ENCODE data around the gene LMOD2.

The LMOD2 gene, protein sequence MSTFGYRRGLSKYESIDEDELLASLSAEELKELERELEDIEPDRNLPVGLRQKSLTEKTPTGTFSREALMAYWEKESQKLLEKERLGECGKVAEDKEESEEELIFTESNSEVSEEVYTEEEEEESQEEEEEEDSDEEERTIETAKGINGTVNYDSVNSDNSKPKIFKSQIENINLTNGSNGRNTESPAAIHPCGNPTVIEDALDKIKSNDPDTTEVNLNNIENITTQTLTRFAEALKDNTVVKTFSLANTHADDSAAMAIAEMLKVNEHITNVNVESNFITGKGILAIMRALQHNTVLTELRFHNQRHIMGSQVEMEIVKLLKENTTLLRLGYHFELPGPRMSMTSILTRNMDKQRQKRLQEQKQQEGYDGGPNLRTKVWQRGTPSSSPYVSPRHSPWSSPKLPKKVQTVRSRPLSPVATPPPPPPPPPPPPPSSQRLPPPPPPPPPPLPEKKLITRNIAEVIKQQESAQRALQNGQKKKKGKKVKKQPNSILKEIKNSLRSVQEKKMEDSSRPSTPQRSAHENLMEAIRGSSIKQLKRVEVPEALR

DNA sequence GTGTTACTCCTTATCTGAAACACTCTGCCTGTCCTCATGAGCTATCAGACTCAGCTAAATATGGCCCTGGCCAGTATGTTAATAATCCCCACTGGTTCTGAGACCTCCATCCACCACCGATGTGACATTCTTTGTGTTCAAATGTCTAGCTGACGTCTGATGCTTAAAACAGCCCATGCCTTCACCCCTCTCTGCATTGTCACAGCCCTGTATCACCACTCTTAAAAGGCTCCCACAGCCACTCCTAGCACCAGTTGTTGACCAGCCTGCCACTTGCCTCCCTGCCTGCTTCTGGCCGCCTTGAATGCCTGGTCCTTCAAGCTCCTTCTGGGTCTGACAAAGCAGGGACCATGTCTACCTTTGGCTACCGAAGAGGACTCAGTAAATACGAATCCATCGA is at the start of gene LMOD2:
Gene LMOD2, plus strand, starts transcription at position 253 of the 400 bp plus-strand sequence. Its CDS starts 98 bp downstream, at position 351.
- no peaks in the 10 kb centered on the region for H3K9me3 Mint-ChIP-seq
- H3K4me3 Mint-ChIP-seq = no peak within 1 kb of the TSS
- H3K4me1 Mint-ChIP-seq (ENCODE audit: low read depth) = no peaks in the 10 kb centered on the region
- no peaks in the 10 kb centered on the region for H3K27me3 Mint-ChIP-seq (ENCODE audit: low read depth)
- no peaks in the 10 kb centered on the region for H3K36me3 Mint-ChIP-seq (ENCODE audit: low read depth)
- no peak within 1 kb of the TSS for H3K27ac Mint-ChIP-seq

DNA sequence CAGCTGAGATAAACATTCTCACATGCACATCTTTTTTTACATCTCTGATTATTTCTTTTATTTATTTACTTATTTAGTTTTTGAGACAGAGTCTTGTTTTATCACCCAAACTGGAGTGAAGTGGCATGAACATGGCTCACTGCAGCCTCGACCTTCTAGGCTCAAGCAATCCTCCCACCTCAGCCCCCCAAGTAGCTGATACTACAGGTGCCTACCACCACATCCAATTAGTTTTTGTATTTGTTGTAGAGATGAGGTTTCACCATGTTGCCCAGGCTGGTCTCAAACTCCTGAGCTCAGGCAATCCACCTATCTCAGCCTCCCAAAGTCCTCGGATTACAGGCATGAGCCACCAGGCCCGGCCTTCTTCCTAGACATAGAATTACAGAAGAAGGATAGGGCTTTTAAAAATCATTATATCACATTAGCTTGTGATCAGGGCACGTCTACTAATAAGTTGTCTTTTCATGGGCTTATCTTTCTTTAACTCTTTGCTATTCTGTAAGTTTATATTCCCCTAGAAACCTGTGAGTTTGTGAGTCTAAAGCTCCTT is 48.2 kb upstream of the LMOD2 start:
- no peaks in the 10 kb centered on the region for H3K36me3 Mint-ChIP-seq (ENCODE audit: low read depth)
- peaks cover 4% of the 10 kb centered on the region for H3K27me3 Mint-ChIP-seq (ENCODE audit: low read depth)
- no peaks in the 10 kb centered on the region for H3K9me3 Mint-ChIP-seq
- H3K4me1 Mint-ChIP-seq (ENCODE audit: low read depth) = no peaks in the 10 kb centered on the region
- no peak overlapping the region for H3K27ac Mint-ChIP-seq
- no peak overlapping the region for H3K4me3 Mint-ChIP-seq

DNA sequence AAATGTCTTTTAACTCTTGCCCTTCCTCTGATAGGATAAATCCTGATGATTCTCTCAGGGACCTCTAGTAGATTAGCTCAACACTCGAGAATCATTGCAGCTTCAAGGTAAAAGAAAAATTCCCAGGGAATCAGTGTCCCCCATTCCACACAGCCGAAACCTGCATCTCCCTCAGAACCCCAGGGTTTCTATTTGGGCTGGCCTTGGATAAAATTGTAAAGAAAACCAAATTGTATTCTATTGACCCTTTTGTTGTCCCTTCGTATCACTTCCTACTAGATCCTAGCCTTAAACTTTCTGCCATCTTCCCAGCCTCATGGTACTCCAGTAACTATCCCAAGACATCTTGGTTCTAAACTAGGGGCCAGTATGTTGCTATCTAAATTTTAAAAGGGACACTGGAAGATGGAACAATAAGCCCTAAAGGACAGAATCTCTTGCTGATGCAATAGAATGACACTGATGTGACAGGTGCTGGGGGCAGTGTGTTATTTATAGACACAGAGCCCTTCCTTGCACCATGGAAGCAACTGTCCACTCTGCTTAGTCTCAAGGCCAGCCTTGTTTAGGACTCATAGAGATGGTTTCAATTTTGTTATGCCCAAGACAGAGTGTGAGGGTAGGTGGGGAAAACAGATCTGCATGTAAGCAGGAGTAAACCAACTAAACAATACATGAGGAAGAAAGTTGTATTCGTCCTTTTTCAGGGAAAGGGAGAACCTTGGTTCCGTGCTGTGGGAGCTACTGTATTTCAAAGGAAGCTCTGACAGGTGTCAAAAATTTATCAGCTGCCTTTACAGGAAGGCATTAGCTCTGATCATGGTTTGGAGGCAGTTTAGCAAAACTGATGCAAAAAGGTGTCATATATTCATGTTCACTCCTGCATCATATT is 46.4 kb upstream of the LMOD2 start:
- H3K36me3 Mint-ChIP-seq (ENCODE audit: low read depth) = no peaks in the 10 kb centered on the region
- no peaks in the 10 kb centered on the region for H3K9me3 Mint-ChIP-seq
- no peaks in the 10 kb centered on the region for H3K27me3 Mint-ChIP-seq (ENCODE audit: low read depth)
- H3K4me1 Mint-ChIP-seq (ENCODE audit: low read depth) = no peaks in the 10 kb centered on the region
- no peak overlapping the region for H3K4me3 Mint-ChIP-seq
- no peak overlapping the region for H3K27ac Mint-ChIP-seq

DNA sequence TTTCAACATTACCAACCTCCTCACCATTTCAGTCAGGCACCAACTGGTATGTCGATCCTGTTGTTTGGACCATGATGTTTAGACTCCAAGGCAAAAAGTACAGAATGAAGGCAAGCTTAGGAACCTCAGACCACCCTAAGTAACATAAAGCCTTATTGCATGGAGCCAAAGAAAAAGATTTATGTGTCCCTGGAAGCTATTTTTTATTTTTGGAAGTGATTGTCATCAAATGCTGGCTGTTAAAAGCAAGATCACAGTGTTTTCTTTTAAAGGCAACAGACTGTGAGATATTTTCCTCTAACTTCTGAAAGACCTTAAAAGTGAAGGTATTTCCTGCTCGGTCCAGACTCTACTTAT is 45.8 kb upstream of the LMOD2 start:
- no peaks in the 10 kb centered on the region for H3K4me1 Mint-ChIP-seq (ENCODE audit: low read depth)
- H3K27me3 Mint-ChIP-seq (ENCODE audit: low read depth) = no peaks in the 10 kb centered on the region
- no peak overlapping the region for H3K4me3 Mint-ChIP-seq
- no peaks in the 10 kb centered on the region for H3K36me3 Mint-ChIP-seq (ENCODE audit: low read depth)
- no peaks in the 10 kb centered on the region for H3K9me3 Mint-ChIP-seq
- H3K27ac Mint-ChIP-seq = no peak overlapping the region

DNA sequence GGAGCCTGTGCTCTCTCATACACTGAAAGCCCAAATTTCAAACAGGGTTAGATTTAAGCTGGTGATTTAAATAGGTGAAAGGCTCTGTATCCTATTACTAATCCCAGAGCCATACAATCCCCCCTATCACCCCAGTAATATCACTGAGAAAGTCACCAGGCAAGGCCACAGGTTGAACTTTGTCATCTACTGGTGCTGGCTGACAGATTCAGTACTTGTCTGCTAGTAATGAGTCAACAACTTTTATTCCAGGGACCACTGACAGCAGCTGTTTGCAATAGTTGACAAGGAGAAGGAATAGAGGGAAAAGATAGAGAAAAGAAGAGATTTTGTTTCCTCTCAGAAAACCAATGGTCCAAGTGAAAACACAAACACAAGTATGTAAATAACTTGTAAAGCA is 43.6 kb upstream of the LMOD2 start:
- Mint-ChIP-seq H3K4me3 (no peak overlapping the region), H3K4me1 (ENCODE audit: low read depth) (no peaks in the 10 kb centered on the region), H3K27ac (no peak overlapping the region), H3K9me3 (no peaks in the 10 kb centered on the region), H3K27me3 (ENCODE audit: low read depth) (no peaks in the 10 kb centered on the region), H3K36me3 (ENCODE audit: low read depth) (no peaks in the 10 kb centered on the region)

DNA sequence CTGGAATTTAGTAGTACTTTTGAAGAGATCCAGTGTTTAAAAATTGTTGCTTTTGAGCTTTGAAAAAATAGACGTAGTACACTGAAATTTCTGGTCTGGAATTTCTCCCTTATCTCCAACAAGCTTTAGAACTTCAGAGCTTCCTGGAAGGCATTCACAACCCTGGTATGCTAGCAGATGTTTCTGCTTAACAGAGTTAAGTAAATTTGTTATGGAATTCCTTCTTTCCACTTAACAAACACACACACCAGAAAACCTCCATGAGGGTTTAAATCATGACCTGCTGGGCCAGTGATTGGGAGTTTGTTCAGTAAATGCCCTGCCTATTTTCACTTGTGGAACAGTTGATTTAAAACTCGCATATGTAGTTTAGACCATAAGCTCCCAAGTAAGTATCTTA is 40.3 kb upstream of the LMOD2 start:
- no peak overlapping the region for H3K27ac Mint-ChIP-seq
- H3K27me3 Mint-ChIP-seq (ENCODE audit: low read depth) = no peaks in the 10 kb centered on the region
- no peak overlapping the region for H3K4me3 Mint-ChIP-seq
- no peaks in the 10 kb centered on the region for H3K36me3 Mint-ChIP-seq (ENCODE audit: low read depth)
- no peaks in the 10 kb centered on the region for H3K9me3 Mint-ChIP-seq
- no peaks in the 10 kb centered on the region for H3K4me1 Mint-ChIP-seq (ENCODE audit: low read depth)

DNA sequence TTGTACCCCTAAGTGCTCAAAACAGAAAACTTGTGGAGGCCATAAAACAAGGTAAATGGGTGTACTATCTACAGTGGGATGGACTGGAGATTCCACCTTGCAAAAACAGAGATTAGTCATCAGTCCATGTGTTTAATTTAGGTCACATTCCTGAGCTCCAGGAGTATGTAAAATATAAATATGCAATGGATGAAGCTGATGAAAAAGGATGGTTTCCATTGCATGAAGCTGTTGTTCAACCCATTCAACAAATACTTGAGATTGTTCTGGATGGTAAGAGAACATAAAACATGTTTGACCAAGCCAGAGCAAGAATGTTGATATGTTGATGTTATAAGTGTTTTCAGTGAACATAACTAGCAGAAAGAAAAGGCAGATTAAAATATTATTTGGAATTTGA is 39.4 kb upstream of the LMOD2 start:
- Mint-ChIP-seq H3K27ac (no peak overlapping the region), H3K9me3 (no peaks in the 10 kb centered on the region)

DNA sequence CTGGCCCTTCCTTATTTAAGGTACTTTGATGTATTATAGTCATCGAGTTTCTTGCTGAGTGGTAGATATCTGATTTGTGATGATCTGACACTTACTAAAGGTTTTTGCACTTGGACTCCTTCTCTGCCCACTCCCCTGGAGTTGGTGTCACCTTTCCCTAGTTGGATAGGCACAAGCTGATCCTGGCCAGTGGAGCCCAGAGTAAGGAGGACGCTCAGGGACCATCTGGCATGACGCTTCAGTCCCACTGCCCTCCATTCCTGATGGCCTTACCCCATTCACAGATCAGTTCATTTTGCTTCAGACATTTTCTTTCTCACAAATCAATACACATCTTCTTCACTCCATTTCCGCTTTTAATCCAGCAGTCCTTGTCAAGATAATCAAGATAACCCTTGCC is 34.0 kb upstream of the LMOD2 start:
- no peak overlapping the region for H3K4me3 Mint-ChIP-seq
- no peaks in the 10 kb centered on the region for H3K9me3 Mint-ChIP-seq
- no peaks in the 10 kb centered on the region for H3K4me1 Mint-ChIP-seq (ENCODE audit: low read depth)
- no peaks in the 10 kb centered on the region for H3K36me3 Mint-ChIP-seq (ENCODE audit: low read depth)
- no peaks in the 10 kb centered on the region for H3K27me3 Mint-ChIP-seq (ENCODE audit: low read depth)
- H3K27ac Mint-ChIP-seq = no peak overlapping the region

More for the DNA sequence above, 39.4 kb upstream of the LMOD2 start:
- Mint-ChIP-seq H3K4me1 (ENCODE audit: low read depth) (no peaks in the 10 kb centered on the region), H3K27me3 (ENCODE audit: low read depth) (no peaks in the 10 kb centered on the region), H3K4me3 (no peak overlapping the region), H3K36me3 (ENCODE audit: low read depth) (no peaks in the 10 kb centered on the region)

DNA sequence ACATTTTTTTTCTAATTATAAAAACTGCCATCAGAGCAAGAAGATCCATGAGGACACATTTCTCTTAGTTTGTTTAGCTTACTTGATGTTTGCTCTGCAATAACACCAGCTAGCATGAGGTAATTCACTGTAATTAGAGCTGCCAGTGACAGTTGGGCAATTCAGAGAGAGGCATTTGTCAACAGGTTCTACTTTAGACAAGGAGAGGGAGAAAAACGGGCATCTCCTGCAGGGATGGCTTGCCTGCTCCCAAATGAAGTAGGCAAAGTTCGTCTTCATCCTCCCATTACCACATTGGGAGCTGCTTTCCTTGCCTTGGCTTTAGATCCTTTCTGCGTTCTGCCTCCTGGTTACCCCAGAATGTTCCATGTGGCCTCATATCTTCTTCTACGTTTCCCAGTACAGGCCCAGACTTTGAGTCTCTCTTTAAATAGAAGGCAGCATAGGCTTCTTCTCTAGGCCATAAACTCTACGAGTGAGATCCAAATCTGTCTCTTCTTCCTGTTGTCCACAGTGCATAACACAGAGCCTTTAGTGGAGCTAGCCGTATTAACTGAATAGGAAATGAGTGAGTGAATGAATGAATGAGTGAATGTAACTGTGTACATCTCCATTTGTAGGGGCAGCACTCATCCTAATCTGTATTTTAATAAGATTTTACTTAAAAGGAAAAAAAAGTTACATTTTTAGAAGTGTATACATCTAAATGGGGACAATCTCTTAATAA is 32.8 kb upstream of the LMOD2 start:
- Mint-ChIP-seq H3K36me3 (ENCODE audit: low read depth) (no peaks in the 10 kb centered on the region), H3K4me1 (ENCODE audit: low read depth) (no peaks in the 10 kb centered on the region), H3K27ac (no peak overlapping the region), H3K9me3 (no peaks in the 10 kb centered on the region), H3K27me3 (ENCODE audit: low read depth) (no peaks in the 10 kb centered on the region), H3K4me3 (no peak overlapping the region)

DNA sequence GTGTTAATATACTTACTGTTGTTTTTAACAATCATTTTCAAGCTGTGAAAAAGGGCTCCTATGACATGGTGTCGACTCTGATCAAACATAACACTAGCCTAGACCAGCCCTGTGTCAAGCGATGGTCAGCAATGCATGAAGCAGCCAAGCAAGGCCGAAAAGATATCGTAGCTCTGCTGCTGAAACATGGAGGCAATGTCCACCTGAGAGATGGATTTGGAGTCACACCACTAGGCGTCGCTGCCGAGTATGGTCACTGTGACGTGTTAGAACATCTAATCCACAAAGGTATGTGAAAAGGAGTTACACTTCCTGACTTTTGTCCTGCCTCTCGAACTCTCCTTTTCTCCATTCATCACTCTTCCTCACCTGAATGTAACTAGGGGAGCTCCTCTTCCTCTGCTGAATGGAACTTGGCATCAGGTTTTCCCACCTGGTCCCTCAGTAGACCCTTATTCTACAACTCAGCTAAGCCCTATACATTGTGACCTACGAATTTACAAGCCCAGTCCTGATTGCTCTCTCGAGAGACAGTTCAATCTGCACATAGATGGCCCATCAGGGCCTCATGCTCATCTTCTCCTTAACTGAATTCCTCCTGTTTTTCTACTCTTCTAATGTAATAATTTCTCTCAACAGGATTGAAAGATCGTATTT is 31.0 kb upstream of the LMOD2 start:
- no peaks in the 10 kb centered on the region for H3K27me3 Mint-ChIP-seq (ENCODE audit: low read depth)
- no peak overlapping the region for H3K27ac Mint-ChIP-seq
- no peaks in the 10 kb centered on the region for H3K36me3 Mint-ChIP-seq (ENCODE audit: low read depth)
- H3K4me1 Mint-ChIP-seq (ENCODE audit: low read depth) = no peaks in the 10 kb centered on the region
- no peaks in the 10 kb centered on the region for H3K9me3 Mint-ChIP-seq
- H3K4me3 Mint-ChIP-seq = no peak overlapping the region

DNA sequence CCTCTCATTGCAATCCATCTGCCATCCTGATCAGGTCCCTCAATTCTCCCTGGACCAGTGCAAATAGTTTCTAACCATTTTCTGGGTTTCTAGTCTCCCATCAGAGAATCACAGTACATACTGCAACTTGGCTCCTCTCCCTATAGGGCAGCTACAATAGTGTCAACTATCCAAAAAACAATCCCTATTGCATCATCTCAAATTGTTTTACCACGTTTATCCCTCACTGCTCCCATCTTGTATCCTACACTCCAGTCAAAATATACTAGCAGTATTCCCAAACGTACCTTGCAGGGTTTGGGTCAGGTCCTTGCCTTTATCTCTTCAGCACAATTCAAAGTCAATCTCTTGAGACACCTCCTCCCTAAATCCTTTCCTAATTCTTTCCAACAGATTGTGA is 30.4 kb upstream of the LMOD2 start:
- H3K4me1 Mint-ChIP-seq (ENCODE audit: low read depth) = no peaks in the 10 kb centered on the region
- no peaks in the 10 kb centered on the region for H3K36me3 Mint-ChIP-seq (ENCODE audit: low read depth)
- H3K27me3 Mint-ChIP-seq (ENCODE audit: low read depth) = no peaks in the 10 kb centered on the region
- no peak overlapping the region for H3K27ac Mint-ChIP-seq
- no peak overlapping the region for H3K4me3 Mint-ChIP-seq
- no peaks in the 10 kb centered on the region for H3K9me3 Mint-ChIP-seq

DNA sequence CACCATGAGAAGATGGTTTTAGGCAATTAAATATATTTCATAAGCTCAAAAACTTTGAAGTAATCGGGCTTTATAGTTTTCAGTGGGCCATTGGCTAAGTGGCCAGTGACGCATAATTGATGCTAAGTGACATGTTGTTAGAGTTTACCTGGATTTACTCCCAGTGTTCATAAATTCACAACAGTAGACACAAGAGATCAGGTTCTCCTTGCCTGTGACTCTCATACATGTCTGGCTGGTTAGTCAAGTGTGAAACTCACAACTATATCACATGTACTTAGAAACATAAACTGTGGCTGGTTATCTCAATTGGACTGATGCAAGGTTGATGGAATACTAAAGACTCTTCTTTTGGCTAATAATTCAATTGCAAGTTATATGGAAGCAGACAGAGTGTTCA is 27.8 kb upstream of the LMOD2 start:
- no peak overlapping the region for H3K4me3 Mint-ChIP-seq
- peaks cover under 1% of the 10 kb centered on the region for H3K27me3 Mint-ChIP-seq (ENCODE audit: low read depth)
- H3K9me3 Mint-ChIP-seq = no peaks in the 10 kb centered on the region
- no peak overlapping the region for H3K27ac Mint-ChIP-seq
- H3K36me3 Mint-ChIP-seq (ENCODE audit: low read depth) = no peaks in the 10 kb centered on the region
- no peaks in the 10 kb centered on the region for H3K4me1 Mint-ChIP-seq (ENCODE audit: low read depth)

DNA sequence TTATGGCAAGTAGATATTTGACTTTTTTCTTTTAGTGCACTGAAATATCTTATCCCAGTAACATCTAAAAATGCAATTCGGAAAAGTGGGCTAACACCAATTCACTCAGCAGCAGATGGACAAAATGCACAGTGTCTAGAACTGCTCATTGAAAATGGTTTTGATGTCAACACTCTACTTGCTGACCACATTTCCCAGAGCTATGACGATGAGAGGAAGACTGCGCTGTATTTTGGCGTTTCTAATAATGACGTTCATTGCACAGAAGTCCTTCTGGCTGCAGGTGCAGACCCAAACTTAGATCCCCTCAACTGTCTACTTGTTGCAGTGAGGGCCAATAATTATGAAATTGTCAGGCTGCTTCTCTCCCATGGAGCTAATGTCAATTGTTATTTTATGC is 26.8 kb upstream of the LMOD2 start:
- Mint-ChIP-seq H3K36me3 (ENCODE audit: low read depth) (no peaks in the 10 kb centered on the region), H3K4me1 (ENCODE audit: low read depth) (no peaks in the 10 kb centered on the region), H3K27ac (no peak overlapping the region), H3K4me3 (no peak overlapping the region), H3K9me3 (no peaks in the 10 kb centered on the region), H3K27me3 (ENCODE audit: low read depth) (peaks cover 3% of the 10 kb centered on the region)

DNA sequence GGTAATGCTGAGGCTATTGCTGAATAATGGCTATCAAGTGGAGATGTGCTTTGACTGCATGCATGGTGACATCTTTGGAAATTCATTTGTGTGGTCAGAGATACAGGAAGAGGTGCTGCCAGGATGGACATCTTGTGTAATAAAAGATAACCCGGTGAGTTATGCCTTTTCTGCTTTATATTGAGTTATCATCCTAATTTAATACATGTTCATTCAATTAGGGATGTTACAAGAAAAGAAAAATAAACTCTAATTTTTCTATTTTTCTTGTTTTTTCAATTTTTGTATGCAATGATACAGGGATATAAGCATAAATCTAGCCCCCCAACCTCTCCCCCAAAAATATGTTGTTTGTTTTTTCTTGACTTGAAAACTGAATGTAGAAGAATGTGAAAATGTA is 26.4 kb upstream of the LMOD2 start:
- no peaks in the 10 kb centered on the region for H3K36me3 Mint-ChIP-seq (ENCODE audit: low read depth)
- H3K27ac Mint-ChIP-seq = no peak overlapping the region
- peaks cover 3% of the 10 kb centered on the region for H3K27me3 Mint-ChIP-seq (ENCODE audit: low read depth)
- H3K4me1 Mint-ChIP-seq (ENCODE audit: low read depth) = no peaks in the 10 kb centered on the region
- H3K9me3 Mint-ChIP-seq = no peaks in the 10 kb centered on the region
- H3K4me3 Mint-ChIP-seq = no peak overlapping the region

Measured in T-helper 1 cell treated with Interleukin-12 subunit alpha and Interleukin-12 subunit beta and Interleukin-4 antibody, amounts not matched to agents 30 μg/mL and 1 μg/mL, for 36 hours (primary cell).